Endodermal cell (in vitro differentiated cells): ENCODE measurements around the gene AKAP14. TPM values are rescaled to one million over a fixed set of nuclear protein-coding genes. Genes with fewer than 3 reads are reported as not detected.

Source experiments
- DNase-seq: peaks from one replicate; pipeline ENCODE4 v3.0.0-alpha.2; 2017
- H3K27ac ChIP-seq: 2 replicates; pipeline ENCODE4 v1.5.1; 2013; ENCODE audit warnings: mild to moderate bottlenecking, low read depth, low read length, moderate library complexity
- H3K27me3 ChIP-seq: 2 replicates; pipeline ENCODE4 v1.6.1; 2013; ENCODE audit warnings: mild to moderate bottlenecking, low read length, moderate library complexity; ENCODE audit not compliant: insufficient read depth, control insufficient read depth, poor library complexity, severe bottlenecking
- H3K36me3 ChIP-seq: 2 replicates; pipeline ENCODE4 v1.7.0; 2013; ENCODE audit warnings: mild to moderate bottlenecking, low read length, moderate library complexity; ENCODE audit not compliant: control insufficient read depth, insufficient read depth
- H3K4me1 ChIP-seq: one replicate; pipeline ENCODE4 v1.7.0; 2013; ENCODE audit warnings: low read length; ENCODE audit not compliant: control insufficient read depth, insufficient read depth
- H3K4me3 ChIP-seq: 2 replicates; pipeline ENCODE4 v1.5.1; 2013; ENCODE audit warnings: mild to moderate bottlenecking, low read length, moderate library complexity
- H3K9ac ChIP-seq: 2 replicates; pipeline ENCODE4 v1.6.1; 2013; ENCODE audit warnings: mild to moderate bottlenecking, low read length, moderate library complexity; ENCODE audit not compliant: poor library complexity, severe bottlenecking; ENCODE audit errors: extremely low read depth
- H3K9me3 ChIP-seq: 2 replicates; pipeline ENCODE4 v1.6.1; 2013; ENCODE audit warnings: mild to moderate bottlenecking, low read length, moderate library complexity; ENCODE audit not compliant: control insufficient read depth
- H3K27ac Mint-ChIP-seq: 2 replicates; pipeline ENCODE4 v1.8.0; 2020; ENCODE audit warnings: mixed read lengths
- H3K27me3 Mint-ChIP-seq: 2 replicates; pipeline ENCODE4 v1.8.0; 2021; ENCODE audit warnings: mild to moderate bottlenecking, mixed read lengths; ENCODE audit not compliant: insufficient read depth
- H3K36me3 Mint-ChIP-seq: 2 replicates; pipeline ENCODE4 v1.8.0; 2020; ENCODE audit warnings: low read depth, mixed read lengths
- H3K4me1 Mint-ChIP-seq: 2 replicates; pipeline ENCODE4 v1.8.0; 2020; ENCODE audit warnings: mixed read lengths
- H3K4me3 Mint-ChIP-seq: 2 replicates; pipeline ENCODE4 v1.8.0; 2020; ENCODE audit warnings: mild to moderate bottlenecking, moderate library complexity, mixed read lengths
- H3K9me3 Mint-ChIP-seq: 2 replicates; pipeline ENCODE4 v1.8.0; 2020; ENCODE audit warnings: mild to moderate bottlenecking, mixed read lengths
- WGBS, 2 experiments: methylation state at CpG; one replicate each; pipeline versions ENCODE4 v1.1.5 to v1.1.7; 2013; ENCODE audit warnings: missing lambda C conversion rate in 2 of 2, mixed read lengths in 1 of 2; ENCODE audit not compliant: insufficient coverage in 1 of 2, insufficient read length in 1 of 2; 5-methylcytosine and 5-hydroxymethylcytosine counted together
- total RNA-seq, 2 donors: library from RNA; stranded (reverse); fragmentation: NEBNext Ultra II Directional in 1 of 2; extraction: Animal tissue kit (Norgen Biotek cat#: 25700) in 1 of 2; gene quantifications; 2 replicates in 1 of 2; 3 replicates in 1 of 2; pipeline ENCODE4 v1.2.1, GENCODE V29; 2021
- TF ChIP-seq, protein P1 (sequence below): fragments of 200-600 bp; sonication (generic); conservative IDR thresholded peaks from 2 replicates; pipeline ENCODE4 v1.5.0; 2021; ENCODE audit warnings: antibody characterized with exemption, mild to moderate bottlenecking

AKAP14 gene
- total RNA-seq, 2 donors from 2014 or later = 0.79 TPM; not detected in 1

DNA sequence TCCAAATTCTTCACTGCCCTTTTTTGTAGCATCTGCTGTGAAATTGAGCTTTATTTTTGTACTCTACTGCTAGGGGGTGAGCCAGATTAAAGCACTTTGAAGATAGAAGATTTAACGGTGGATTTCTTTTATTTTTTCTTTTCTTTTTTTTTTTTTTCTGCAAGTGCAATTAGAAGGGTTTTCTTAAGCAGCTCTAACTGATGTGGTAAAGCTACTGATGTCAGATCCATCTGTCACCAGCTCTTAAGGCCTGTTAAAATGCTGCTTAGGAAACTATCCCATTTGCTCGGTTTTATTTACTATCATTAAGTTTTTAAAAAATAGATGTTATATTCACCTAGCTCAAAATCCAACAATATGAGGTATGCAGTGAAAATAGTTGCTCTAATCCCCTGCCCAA lies 17.0 kb upstream of the AKAP14 start:
- H3K4me3 ChIP-seq = no peak overlapping the region
- Mint-ChIP-seq H3K4me3 (no peak overlapping the region), H3K27me3 (no peaks in the 10 kb centered on the region), H3K27ac (no peak overlapping the region), H3K36me3 (peaks cover 18% of the 10 kb centered on the region), H3K4me1 (no peaks in the 10 kb centered on the region), H3K9me3 (peaks cover 54% of the 10 kb centered on the region)
- no CpG with 5 or more reads among the region's 2 CpGs for WGBS, 2 experiments
- no peak overlapping the region for H3K9ac ChIP-seq
- DNase-seq = no peak
- no peak overlapping the region for H3K27ac ChIP-seq
- H3K27me3 ChIP-seq = no peaks in the 10 kb centered on the region
- H3K36me3 ChIP-seq = no peaks in the 10 kb centered on the region
- H3K4me1 ChIP-seq = no peaks in the 10 kb centered on the region
- H3K9me3 ChIP-seq = no peaks in the 10 kb centered on the region
- TF ChIP-seq, protein P1, sequence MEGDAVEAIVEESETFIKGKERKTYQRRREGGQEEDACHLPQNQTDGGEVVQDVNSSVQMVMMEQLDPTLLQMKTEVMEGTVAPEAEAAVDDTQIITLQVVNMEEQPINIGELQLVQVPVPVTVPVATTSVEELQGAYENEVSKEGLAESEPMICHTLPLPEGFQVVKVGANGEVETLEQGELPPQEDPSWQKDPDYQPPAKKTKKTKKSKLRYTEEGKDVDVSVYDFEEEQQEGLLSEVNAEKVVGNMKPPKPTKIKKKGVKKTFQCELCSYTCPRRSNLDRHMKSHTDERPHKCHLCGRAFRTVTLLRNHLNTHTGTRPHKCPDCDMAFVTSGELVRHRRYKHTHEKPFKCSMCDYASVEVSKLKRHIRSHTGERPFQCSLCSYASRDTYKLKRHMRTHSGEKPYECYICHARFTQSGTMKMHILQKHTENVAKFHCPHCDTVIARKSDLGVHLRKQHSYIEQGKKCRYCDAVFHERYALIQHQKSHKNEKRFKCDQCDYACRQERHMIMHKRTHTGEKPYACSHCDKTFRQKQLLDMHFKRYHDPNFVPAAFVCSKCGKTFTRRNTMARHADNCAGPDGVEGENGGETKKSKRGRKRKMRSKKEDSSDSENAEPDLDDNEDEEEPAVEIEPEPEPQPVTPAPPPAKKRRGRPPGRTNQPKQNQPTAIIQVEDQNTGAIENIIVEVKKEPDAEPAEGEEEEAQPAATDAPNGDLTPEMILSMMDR = no peak

DNA sequence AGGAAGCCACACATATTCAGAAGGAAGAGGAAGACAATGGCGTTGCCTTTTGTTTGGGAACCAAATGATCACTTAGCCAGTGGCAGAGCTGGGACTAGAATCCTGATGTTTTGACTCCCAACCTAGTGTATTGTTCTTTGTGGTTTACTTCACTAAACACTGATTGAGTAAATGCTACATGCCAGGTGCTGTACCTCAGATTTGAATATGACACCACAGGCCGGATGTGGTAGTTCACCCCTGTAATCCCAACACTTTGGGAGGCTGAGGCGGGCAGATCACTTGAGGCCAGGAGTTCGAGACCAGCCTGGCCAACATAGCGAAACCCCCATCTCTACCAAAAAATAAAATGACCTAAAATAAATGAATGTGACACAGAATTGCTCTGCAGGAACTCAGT lies 15.6 kb upstream of the AKAP14 start:
- Mint-ChIP-seq H3K27ac (no peak overlapping the region), H3K27me3 (no peaks in the 10 kb centered on the region), H3K4me3 (no peak overlapping the region), H3K9me3 (peaks cover 59% of the 10 kb centered on the region), H3K36me3 (peaks cover 16% of the 10 kb centered on the region), H3K4me1 (no peaks in the 10 kb centered on the region)
- Histone ChIP-seq H3K9ac (no peak overlapping the region), H3K27me3 (no peaks in the 10 kb centered on the region), H3K4me1 (no peaks in the 10 kb centered on the region), H3K36me3 (no peaks in the 10 kb centered on the region), H3K9me3 (no peaks in the 10 kb centered on the region), H3K27ac (no peak overlapping the region), H3K4me3 (no peak overlapping the region)
- TF ChIP-seq, protein P1 = no peak
- 93 to 100% methylated on average over 1 to 5 of the region's 5 CpGs for WGBS, 2 experiments
- DNase-seq = no peak

DNA sequence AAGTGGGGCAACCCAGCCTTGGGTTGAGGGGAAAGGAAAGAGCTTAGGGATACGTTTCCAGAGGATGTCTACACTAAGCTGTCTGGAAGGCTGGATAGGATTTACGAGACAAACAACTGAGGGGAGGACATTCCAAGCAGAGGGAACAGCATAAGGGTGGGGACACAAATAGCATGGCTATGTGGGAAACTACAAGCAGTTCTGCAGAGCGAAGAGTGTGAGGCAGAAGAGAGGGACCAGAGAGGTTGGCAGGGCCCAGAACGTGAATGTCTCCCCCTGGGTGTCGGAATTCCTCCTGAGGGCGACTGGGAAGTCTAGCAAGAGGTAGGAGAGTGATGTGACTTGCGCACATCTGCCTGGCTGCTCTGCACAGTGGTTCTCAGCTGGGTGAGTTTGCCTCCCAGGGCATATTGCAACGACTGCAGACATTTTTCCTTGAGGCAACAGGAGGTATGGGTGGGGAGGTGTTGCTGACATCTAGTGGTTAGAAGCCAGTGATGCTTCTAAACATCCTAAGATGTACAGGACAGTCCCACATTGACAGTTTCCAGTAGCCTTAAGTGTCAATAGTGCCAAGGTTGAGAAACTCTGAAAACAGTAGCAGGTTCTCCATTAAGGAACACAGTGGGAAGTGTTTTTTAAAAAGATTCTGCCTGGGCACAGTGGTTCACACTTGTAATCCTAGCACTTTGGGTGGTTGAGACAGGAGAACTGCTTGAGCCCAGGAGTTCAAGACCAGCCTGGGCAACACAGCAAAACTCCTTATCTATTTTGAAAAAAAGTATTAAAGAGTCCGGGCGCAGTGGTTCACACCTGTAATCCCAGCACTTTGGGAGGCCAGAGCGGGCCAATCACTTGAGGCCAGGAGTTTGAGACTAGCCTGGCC lies 14.9 kb upstream of the AKAP14 start:
- no peak overlapping the region for H3K27ac Mint-ChIP-seq
- H3K36me3 Mint-ChIP-seq = peaks cover 14% of the 10 kb centered on the region
- no peak overlapping the region for H3K4me3 Mint-ChIP-seq
- peaks cover 57% of the 10 kb centered on the region for H3K9me3 Mint-ChIP-seq
- Histone ChIP-seq H3K36me3 (no peaks in the 10 kb centered on the region), H3K9me3 (no peaks in the 10 kb centered on the region), H3K27ac (no peak overlapping the region), H3K27me3 (no peaks in the 10 kb centered on the region), H3K4me3 (no peak overlapping the region), H3K9ac (no peak overlapping the region), H3K4me1 (no peaks in the 10 kb centered on the region)
- DNase-seq = peak; percentile 65
- TF ChIP-seq, protein P1 = peak; percentile 71
- no peaks in the 10 kb centered on the region for H3K4me1 Mint-ChIP-seq
- no peaks in the 10 kb centered on the region for H3K27me3 Mint-ChIP-seq
- 66 to 78% methylated on average over 6 to 10 of the region's 11 CpGs for WGBS, 2 experiments
